Daoy (cell line): ENCODE measurements around the gene TDRD7. TPM values are rescaled to one million over a fixed set of nuclear protein-coding genes. Genes with fewer than 3 reads are reported as not detected.

Source experiments
- DNase-seq: peaks from one replicate; pipeline ENCODE4 v3.0.0-alpha.2; 2015; ENCODE audit warnings: low read depth
- total RNA-seq: library from RNA; depleted of rRNA; stranded (reverse); fragments of >200 nt; shearing (Covaris generic); gene quantifications from 2 replicates; pipeline ENCODE4 v1.2.3, GENCODE V29; 2014

The TDRD7 gene
- total RNA-seq, 1 experiment from 2014 or later, result 9.9 TPM

DNA sequence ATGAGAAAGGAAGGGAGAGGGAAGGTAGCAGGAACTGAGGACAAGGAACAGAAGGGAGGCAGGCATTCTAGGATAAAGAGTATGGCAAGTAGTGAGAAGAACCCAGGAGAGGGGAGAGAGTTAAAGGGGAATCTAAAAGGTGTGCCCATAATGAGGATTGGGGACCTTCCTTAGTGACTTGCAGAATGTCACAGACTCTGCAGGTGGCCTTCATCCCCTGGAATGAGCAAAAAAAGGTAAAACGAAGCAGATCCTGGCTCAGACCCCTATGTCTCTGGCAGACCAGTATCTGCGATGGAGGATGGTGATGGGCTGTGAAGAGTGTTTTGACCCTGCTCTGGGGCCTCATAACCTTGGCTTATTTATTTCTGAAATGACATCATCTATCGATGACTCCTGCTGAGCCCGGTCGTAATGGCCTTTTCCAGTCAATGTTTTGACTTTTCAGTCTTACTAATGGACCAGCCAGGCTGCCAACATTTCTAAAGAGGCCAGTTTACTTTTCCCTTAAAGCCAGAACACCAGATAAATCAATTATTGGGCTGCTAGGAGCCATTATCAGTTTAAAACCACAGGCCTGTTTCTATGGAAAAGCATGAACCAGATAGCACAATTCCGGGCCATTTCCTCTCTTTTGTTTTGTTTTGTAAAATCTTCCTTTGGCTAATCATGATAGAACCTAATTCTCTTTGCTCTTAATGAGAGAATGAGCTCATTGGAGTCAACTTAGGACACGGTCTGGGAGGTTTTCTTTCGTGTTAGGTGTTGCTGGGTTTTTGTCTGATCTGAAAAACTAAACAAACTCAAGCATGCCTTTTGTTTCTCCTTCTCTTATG, 92.7 kb downstream of the TDRD7 start:
- DNase-seq, result peak; percentile 67

DNA sequence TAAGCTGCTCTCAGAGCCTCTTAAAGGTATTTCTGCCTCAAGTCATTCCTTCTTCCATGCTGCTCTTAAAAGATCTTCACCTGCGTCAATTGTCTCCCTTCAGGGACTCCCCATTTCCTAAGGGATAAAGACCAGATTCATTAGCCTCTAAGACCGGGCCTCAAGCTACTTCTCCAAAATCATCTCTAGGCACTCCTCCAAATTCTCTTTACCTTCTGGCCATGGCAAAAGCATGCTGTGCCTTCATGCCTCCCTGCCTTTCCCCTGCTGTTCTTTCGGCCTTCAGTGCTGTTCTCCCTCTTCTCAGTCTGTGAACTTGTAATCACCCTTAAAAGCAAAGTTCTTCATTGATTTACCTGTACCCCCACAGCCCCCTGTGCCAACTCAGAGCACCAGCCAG, 93.9 kb downstream of the TDRD7 start:
- DNase-seq, result no peak

DNA sequence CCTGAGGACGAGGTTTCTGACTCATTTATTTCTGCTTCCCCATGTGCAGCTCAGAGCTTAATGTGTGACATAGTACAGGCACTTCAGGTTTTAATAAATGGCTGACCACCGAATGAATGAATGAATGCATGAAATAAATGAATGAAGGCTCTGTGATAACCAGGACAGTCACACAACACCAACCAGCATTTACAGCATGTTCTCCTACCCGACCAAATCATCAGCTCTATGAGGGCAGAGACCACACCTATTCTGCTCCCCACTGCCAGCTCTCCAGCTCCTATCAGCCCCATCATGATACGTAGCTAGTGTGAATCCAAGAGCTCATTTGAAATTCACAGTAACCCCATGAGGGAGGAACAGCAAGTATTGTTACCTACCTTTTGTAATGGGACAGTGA, 94.4 kb downstream of the TDRD7 start:
- DNase-seq, result no peak

DNA sequence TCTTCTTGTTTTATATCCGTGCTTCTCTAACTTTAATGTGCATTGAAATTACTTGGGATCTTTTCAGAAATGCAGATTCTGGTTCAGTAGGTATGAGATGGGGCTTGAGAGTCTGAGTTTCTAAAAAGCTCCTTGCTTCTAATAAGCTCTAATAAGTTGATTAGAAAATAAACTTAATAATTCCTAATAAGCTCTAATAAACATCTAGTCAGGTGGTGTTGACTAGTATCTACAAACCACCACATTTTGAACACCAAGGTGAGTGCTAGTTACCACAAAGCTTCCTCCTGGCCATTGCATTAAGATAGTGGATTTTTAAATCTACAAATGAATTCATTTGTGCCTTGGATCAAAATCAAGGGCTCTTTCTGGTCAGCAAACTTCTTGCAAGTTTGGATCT, 94.9 kb downstream of the TDRD7 start:
- DNase-seq, result no peak

DNA sequence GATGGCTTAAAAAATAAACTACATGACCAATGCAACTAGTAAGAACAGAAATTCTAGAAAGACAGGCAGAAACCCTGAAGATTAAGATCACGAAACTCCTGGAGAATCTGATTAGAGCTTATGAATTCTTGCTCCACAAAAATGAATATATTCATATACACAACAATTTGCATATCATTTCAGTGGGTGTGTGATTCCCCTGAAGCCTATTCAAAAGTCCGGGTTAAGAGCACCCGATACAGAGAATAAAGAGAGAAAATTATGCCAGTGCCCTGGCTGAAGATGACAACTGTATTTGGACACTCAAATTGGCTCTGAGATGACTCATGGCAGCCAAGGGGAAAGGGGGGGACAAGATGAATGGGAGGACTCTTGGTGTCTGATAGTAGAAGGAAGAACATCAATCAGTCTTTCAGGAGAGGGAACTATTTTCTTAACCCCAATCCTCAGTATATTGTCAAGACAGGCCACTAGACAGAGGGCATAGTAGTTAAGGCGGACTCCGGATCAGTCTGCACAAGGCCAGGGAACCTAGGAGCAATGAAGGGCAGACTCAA, 95.6 kb downstream of the TDRD7 start:
- DNase-seq, result peak; percentile 25

DNA sequence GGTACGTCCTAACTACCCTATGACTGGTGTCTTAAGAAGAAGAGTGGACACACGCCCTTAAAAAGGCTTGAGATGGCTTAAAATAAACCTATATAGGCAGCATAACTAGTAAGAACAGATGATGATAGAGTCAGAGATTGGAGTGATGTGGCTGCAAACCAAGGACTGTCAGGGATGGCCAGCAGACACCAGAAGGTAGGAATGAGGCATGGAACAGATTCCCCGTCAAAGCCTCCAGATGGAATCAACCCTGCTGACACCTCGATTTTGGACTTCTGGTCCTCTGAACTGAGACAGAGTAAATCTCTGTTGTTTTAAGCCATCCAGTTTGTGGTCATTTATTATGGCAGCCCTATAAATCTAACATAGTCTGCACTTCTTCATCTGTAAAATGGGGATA, 97.0 kb downstream of the TDRD7 start:
- no peak for DNase-seq

DNA sequence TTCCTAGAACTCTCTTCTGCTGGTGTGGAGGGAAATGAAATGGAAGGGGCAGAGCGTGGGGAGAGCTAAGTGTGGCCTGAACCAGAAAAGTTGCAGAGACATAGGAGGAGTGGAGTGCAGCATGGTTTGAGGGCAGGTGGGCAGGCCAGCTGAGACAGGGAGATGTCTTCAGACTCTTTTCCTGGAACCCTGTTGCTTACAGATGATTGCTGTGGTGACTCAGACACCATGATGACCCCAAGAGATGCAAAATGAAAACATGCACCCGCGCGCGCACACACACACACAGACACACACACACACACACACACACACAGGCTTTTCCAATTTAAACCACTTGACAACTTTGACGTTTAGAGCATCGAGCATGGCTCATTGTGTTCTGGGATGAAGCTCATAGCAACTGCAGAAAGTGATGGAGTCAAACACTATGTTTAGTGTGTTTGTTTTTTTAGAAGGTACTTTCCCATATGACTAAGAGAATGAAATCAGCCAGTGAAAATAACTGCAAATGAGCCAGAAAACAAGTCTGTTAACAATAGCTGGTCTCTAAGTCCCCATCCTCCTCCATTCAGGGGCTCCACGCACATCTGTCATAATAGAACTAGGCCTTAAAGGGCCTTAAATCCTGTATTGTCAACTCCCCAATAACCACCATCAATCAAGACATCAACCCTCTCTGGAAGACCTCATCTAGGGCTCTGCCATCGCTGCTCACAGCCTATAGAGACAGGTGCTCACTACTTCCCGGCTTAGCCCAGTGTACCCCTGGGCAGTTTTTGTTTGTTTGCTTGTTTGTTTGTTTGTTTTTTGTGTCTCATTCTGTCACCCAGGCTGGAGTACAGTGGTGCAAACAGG, 99.1 kb downstream of the TDRD7 start:
- peak; percentile 92 for DNase-seq

DNA sequence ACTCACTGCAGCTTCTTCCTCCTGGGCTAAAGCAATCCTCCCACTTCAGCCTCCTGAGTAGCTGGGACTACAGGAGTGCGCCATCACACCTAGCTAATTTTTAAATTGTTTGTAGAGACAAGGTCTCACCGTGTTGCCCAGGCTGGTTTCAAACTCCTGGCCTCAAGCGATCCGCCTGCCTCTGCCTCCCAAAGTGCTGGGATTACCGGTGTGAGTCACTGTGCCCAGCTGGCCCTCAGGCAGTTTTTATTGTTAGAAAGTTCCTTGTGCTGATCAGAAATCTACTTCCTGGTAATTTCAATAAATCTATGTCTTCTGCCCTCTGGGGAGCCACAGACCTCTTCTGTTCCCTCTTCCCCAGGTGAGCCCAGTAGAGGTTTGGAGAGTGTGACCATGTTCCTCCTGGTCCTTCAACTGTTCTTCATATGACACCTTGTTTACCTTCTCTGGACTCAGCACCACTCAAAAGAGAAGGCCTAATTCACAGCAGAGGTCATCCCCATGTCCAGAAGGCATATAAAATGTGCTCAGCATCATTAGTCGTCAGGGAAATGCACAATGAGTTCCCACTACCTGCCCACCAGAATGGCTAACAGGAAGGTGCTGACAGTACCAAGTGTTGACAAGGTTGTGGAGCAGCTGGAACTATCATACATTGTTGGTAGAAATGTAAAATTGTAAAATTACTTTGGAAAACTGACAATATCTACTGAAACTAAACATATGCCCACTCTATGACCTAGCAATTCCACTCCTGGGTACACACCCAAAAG, 99.9 kb downstream of the TDRD7 start:
- peak; percentile 75 for DNase-seq

DNA sequence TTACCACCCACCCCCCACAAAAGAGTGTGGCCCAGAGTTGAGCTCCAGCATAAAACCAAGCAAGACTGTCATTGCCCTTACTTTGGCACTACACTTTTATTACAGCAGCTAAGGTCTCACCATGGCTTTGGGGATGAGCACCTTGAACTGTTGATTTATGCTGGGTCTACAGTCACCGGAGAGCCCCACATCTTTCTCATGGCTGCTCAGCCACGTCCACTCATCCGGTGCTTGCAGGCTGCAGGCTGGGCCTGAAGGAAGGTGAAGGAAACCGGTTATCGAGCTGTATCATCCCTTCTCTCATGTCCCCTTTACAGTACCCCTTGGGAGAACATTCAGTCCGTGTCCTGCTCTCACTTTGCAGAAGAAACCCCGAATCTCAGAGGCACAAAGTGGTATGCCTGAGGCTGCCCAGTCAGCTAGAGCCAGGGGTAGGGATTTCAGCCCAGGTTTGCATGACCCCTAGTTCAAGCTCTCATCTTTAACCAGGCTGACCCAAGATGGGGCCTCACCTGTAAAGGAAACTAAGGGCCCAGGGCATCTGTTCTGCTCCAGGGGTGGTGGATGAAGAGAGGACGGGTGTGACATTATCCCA, 101.2 kb downstream of the TDRD7 start:
- no peak for DNase-seq

DNA sequence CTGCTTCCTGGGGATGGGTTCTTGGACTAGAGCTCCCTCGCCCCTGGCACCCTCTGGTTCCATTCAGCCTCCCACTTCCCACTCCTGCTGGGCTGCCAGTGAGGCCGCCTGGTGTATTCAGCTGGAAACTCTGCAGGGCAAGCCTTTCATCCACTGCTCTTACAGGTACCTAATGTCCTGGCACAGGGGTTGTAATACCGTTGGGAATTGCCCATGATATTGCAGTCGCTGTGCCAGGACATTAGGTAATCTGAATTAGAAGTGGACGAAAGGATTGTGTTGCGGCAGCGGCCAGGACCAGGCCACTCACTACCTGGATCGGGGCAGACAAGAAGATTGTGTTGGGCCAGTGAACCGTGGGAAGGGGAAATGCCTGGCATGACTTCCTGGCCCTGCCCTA, 102.6 kb downstream of the TDRD7 start:
- DNase-seq, result peak; percentile 34

DNA sequence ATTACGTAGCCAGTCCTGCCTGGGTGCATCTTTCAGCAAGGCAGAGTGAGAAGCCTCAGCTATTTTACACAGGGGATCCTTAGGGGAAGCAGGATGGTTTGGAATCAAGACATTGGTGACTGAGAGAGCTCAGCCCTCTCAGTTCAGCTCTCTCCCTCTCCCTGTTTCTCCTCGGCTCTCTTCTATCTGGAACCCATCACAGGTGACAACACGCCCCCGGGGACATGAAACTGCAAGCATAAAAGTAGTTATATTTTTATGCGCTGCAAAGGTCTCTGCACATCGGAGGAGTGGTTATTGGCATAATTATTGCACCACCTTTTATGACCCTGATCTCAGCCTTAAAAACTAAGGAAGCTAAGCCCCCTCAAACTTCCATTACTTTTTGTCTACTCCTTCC, 103.8 kb downstream of the TDRD7 start:
- no peak for DNase-seq

DNA sequence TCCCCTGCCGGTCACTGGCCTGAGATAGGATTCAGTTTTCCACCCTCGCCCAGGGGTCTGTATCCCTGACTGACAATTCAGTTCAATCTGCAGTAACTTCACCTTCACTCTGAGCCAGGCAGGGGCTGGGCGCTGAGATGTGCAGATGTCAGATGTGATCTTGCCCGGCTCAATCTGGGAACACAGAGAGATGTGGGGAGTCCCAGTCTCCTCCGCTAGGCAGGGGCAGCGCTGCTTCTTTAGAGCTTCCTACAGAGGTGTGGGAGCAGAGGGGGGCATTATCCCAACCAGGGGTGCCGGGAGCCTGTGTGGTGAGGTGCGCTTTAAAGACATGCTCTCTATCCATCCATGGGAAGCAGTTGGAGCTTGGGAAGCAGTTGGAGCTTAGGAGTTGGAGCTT, 104.2 kb downstream of the TDRD7 start:
- no peak for DNase-seq

DNA sequence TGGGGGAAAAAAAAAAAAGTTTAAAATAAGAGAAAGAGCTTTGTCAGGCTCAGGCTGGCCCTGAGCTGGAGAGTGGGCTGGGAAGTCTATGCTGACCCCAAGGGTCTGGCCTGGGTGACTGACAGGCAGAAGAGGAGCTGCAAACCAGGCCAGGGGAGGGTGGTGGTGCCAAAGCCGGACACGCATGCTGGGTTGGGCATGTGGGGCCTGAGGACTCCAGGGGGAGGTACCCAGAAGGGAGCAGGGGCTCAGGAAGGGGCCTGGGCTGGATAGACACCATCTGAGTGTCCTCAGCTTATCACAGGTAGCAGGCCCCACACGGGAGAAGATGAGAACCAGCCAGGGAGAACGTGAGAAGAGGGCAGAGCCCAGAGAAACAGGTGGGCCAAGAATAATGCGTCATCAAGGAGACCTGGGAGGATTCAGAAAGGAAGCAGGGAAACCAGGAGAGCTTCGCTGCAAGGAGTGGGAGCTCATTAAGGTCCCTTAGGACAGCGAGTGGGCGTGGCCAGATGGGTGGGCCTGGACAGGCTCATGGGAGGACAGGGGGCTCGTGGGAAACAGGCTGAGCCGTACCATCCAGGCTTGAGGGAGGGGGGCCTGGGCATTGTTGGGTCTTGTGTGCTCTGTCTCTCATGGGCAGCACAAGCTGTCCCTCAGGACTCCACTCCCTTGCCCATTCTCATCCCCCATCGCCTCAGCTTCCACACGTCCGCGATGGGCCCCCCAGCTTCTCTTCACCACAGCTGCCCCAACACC, 105.6 kb downstream of the TDRD7 start:
- DNase-seq, result no peak

DNA sequence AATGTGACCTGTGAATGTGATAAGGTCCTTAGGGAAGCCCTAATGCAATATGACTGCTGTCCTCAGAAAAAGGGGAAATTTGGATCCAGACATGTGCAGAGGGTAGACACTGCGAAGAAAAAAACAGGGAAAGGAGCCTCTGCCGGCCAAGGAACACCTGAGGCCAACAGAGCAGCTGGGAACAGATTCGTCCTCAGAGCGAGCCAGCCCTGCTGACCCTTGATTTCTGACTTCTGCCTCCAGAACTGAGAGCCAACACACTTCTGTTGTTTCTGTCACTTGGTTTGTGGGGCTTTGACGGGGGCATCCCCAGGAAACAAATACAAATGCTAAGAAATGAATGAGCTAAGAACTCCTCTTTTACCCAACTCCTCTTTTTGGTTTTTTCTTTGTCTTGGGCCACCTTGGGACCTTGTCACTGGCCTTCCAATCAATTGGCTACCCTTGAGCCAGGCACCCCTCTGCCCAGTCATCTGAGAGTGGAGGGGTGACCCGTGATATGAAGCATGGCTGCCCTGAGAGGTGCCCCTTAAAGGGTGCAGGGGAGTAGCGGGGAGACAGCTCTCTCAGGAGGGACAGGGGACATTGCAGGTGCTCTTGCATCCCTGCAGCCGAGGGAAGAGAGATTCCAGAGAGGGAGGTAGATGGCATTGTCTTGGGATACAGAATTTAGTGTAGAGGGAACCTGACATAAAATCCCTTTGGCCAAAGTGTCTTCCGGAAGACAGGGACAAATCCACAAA, 106.4 kb downstream of the TDRD7 start:
- DNase-seq, result no peak

DNA sequence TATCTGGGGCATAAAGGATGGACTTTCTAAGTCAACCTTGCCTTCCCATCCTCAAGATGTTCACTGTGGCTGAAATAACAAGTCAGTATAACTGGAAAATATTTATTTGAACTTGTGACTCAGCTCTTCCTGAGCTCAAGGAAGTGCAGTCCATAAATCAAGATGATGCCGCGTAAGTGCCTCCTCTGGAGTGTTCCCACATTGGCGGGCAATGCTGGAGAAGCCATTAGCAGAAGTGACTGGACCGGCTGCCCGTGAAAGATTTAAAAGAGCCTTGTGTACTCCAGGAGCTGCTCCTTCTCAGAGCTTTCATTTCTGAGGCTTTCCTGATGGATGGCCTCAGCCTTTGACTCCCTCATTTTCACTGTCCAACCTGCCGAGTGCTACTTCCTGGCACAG, 107.0 kb downstream of the TDRD7 start:
- peak; percentile 96 for DNase-seq

DNA sequence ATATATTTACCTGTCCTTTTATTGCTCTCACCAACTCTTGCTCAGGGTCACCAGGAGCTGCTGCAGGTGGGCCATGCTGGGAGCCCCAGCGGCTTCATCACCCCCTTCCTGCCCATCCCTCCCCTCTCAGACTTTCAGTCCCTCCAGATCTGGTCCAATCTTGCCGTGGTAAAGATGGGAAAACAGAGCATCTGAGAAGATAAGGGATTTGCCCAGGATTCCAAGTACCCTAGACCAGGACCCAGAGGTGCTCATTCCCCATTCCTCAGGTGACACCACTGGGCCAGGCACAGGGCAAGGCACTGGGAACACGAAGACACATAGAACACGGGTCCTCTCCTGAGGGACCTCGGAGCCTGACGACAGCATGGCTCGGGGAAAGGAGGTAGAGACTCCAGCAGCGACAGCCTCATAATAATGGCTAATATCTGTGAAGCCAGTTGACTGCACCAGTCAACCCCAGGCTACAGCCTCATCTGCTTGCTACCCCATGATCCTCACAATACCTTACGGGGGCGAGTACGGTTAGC, 107.6 kb downstream of the TDRD7 start:
- DNase-seq, result no peak

DNA sequence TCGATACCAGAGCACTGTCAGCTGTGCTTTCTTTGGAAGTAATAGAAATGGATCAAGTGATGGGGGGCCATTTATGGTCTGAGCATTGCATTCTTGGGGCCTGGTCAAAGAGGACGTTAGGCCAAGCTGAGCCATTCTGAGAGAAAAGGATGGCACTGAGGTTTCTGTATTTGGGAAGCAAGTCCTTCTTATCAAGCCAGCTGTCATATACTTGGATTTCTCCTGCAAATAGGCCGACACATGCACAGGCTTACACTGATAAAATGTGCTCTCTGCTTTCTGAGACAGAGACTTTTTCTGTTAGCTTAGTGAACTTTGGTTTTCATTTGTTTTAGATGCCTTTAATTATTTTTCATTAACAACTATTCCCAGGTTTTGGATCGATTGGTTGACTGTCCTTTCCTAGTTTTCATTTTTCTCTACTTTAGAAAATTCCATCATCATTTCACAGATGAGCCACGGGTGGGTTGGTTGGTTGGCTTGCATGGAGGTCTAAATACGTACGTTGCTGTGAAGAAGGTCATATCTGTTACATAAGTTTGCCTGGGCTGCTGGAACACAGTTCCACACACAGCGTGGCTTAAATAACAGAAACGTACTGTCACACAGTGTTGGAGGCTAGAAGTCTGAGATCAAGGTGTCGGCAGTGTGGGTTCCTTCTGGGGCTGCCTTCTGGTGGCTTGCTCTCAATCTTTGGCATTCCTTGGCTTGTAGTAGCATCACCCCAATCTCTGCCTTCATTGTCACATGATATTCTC, 109.9 kb downstream of the TDRD7 start:
- DNase-seq, result no peak

DNA sequence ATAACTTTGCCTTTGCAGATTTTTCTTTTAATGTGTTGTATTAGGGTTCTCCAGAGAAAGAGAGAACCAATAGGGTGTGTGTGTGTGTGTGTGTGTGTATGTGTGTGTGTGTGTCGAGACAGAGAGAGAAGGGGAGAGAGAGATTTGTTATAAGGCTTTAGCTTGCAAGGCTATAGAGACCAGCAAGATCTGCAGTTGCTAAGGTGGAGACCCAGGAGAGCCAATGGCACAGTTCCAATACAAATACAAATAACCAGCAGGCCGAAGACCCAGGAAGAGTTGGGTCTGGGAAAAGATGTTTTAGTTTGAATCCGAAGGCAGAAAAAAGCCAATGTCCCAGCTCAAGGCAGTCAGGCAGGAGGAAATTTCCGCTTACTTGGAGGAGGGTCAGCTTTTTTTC, 112.5 kb downstream of the TDRD7 start:
- no peak for DNase-seq

DNA sequence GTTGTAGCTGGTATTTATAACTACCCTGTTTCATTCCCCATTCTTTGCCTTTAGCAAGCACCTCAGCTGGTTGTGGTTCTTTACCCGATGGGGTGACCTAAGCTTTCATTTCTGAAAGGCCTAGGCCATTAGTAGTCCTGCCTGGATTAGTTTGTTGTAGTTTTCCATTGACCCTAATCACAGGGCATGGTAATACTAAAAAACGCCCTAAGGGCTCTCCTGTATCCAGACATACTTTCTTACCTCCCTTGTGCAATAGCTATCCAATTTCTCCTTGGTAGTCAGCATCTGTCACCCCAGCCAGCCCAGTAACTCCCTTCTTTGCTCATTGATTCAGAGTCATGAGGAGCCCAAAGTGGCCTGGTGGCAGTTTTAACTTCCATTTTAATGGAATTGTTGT, 113.6 kb downstream of the TDRD7 start:
- peak; percentile 51 for DNase-seq
